HFFc6 (cell line): Measurements from ENCODE around the gene SH3D19. TPM values are rescaled to one million over a fixed set of nuclear protein-coding genes. Genes with fewer than 3 reads are reported as not detected.
"Not testable (repeated sequence)": the region's sequence is repeated elsewhere in the genome, so short reads cannot be mapped to it uniquely, and the experiment has no call there.

Experiments
- DNase-seq: peaks from one replicate; pipeline ENCODE4 v3.0.0-alpha.2; 2018
- H3K27ac Mint-ChIP-seq: 2 replicates; pipeline ENCODE4 v1.8.0; 2020; ENCODE audit warnings: mild to moderate bottlenecking, mixed read lengths
- H3K27me3 Mint-ChIP-seq: 2 replicates; pipeline ENCODE4 v1.8.0; 2021; ENCODE audit warnings: mild to moderate bottlenecking, moderate library complexity, mixed read lengths; ENCODE audit not compliant: insufficient read depth
- H3K36me3 Mint-ChIP-seq: 2 replicates; pipeline ENCODE4 v1.8.0; 2021; ENCODE audit warnings: low read depth, mixed read lengths
- H3K4me1 Mint-ChIP-seq: 2 replicates; pipeline ENCODE4 v1.8.0; 2020; ENCODE audit warnings: low read depth, mixed read lengths
- H3K4me3 Mint-ChIP-seq: 2 replicates; pipeline ENCODE4 v1.8.0; 2020; ENCODE audit warnings: mild to moderate bottlenecking, moderate library complexity, mixed read lengths
- H3K9me3 Mint-ChIP-seq: 2 replicates; pipeline ENCODE4 v1.8.0; 2020; ENCODE audit warnings: mild to moderate bottlenecking, mixed read lengths
- CTCF ChIP-seq: fragments of 200-600 bp; sonication (generic); IDR thresholded peaks from 2 replicates; pipeline ENCODE4 v1.5.0; 2021; ENCODE audit warnings: antibody characterized with exemption, mild to moderate bottlenecking
- total RNA-seq, 6 experiments: library from RNA; stranded (reverse); fragmentation: NEBNext Ultra II Directional; extraction: Animal tissue kit (Norgen Biotek cat#: 25700); gene quantifications; 2 replicates in 1 of 6; 3 replicates in 5 of 6; pipeline ENCODE4 v1.2.3, GENCODE V29; 2021

The SH3D19 gene
- total RNA-seq, 6 experiments from 2014 or later, result 40.2 to 52.9 (median 51.0) TPM

DNA sequence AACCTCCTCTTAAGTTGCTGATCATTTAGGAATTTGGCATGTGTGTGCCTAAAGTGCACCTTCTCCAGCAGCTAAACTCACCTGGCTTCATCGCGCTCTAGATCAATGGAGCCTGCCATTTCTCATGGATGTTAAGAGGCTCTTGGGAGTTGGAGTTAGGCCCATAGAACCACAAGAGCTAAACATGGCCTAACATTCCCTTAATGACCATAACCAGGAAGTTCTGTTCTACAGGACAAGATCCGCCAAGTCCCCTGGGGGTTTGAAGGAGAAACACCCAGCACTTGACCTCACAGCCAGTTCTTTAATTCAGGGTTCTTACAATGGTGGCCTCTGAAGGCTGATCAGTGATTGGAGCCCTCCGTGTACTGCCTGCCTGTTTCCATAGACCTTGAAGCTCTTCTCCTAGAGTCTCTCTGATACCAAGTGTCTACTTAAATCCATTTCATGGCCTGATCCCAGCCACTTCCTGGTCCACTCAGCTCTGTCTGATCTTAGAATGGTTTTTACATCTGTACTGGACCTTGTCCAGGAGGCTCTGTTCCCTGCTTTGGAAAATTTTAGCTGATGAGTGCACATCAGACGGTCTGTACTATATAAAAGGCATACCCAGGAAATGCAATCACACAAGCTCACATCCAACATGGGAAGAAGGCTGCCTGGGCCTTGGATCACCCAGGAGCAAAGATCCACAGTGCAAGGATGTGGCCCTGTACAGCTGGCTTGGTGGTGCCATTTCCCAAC is 180.9 kb downstream of the SH3D19 start:
- peaks cover 3% of the 10 kb centered on the region; the same call in 1 of the 2 replicates for H3K27me3 Mint-ChIP-seq
- H3K4me3 Mint-ChIP-seq, result no peak overlapping the region
- H3K27ac Mint-ChIP-seq, result no peak overlapping the region
- peaks cover 52% of the 10 kb centered on the region for H3K36me3 Mint-ChIP-seq
- H3K9me3 Mint-ChIP-seq, result no peaks in the 10 kb centered on the region
- no peak for TF ChIP-seq CTCF
- no peaks in the 10 kb centered on the region for H3K4me1 Mint-ChIP-seq
- DNase-seq, result no peak

- no peak for DNase-seq
- Mint-ChIP-seq H3K36me3 (peaks cover 49% of the 10 kb centered on the region), H3K27ac (no peak overlapping the region), H3K27me3 (peaks cover 3% of the 10 kb centered on the region; the same call in 1 of the 2 replicates), H3K4me1 (no peaks in the 10 kb centered on the region), H3K4me3 (no peak overlapping the region), H3K9me3 (no peaks in the 10 kb centered on the region)
- no peak for TF ChIP-seq CTCF
These were observed 181.6 kb downstream of the SH3D19 start for GRCh38 chr4:151143811-151144210.

DNA sequence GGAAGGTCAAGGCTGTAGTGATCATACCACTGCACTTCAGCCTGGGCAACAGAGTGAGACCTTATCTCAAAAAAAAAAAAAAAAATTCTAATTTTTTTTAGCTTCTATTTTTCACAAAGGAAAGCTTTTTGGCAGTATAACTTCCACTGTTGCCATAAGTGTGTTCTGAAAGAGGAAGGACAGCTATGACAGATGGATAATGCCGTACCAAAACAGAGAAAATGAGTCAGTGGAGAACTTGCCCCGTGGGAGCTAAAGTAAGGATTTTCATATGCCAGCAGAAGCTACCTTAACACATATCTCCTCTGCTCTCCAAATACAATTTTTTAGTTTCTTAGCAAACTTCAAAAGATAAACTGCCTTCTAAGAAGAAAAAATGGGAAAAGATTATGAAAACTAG is 182.2 kb downstream of the SH3D19 start:
- Mint-ChIP-seq H3K9me3 (no peaks in the 10 kb centered on the region), H3K4me1 (no peaks in the 10 kb centered on the region), H3K27me3 (peaks cover 3% of the 10 kb centered on the region; the same call in 1 of the 2 replicates), H3K4me3 (no peak overlapping the region), H3K27ac (no peak overlapping the region), H3K36me3 (peaks cover 47% of the 10 kb centered on the region)
- no peak for DNase-seq
- TF ChIP-seq CTCF, result no peak

DNA sequence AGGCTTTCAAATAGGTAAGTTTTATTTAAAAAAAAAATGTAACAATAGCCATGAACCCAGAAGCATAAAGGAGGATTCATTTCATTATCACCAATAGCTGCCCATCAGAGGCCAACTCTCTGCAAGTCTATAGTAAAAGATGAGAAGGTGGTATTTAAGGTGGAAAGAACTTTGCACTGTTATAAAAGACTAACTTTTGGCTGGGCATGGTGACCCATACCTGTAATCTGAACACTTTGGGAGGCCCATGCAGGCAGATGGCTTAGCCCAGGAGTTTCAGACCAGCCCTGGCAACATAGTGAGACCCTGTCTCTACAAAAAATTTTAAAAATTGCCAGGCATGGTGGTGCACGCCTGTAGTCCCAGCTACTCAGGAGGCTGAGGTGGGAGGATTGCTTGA is 182.6 kb downstream of the SH3D19 start:
- DNase-seq, result no peak
- peaks cover 43% of the 10 kb centered on the region for H3K36me3 Mint-ChIP-seq
- H3K4me1 Mint-ChIP-seq, result no peaks in the 10 kb centered on the region
- no peaks in the 10 kb centered on the region for H3K9me3 Mint-ChIP-seq
- H3K27ac Mint-ChIP-seq, result no peak overlapping the region
- no peak for TF ChIP-seq CTCF
- peaks cover 3% of the 10 kb centered on the region; the same call in 1 of the 2 replicates for H3K27me3 Mint-ChIP-seq
- H3K4me3 Mint-ChIP-seq, result no peak overlapping the region

GRCh38 chr4:151139814-151140213 is 185.6 kb downstream of the SH3D19 start:
- Mint-ChIP-seq H3K36me3 (peaks cover 30% of the 10 kb centered on the region), H3K27me3 (no peaks in the 10 kb centered on the region), H3K4me1 (no peaks in the 10 kb centered on the region), H3K9me3 (no peaks in the 10 kb centered on the region), H3K4me3 (no peak overlapping the region), H3K27ac (no peak overlapping the region)
- no peak for DNase-seq
- no peak for TF ChIP-seq CTCF

DNA sequence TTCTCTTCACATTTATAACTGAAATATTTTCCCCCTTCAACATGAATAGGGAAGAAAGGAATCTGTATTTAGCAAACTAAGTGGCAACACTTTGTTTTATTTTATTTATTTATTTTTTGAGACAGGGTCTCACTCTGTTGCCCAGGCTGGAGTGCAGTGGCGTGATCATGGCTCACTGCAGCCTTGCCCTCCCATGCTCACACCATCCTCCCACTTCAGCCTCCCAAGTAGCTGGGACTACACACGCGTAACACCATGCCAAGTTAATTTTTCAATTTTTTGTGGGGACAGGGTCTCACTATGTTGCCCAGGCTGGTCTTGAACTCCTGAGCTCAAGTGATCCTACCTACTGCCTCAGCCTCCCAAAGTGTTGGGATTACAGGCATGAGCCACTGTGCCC is 189.4 kb downstream of the SH3D19 start:
- H3K9me3 Mint-ChIP-seq, H3K27ac Mint-ChIP-seq, H3K36me3 Mint-ChIP-seq, H3K4me1 Mint-ChIP-seq, H3K27me3 Mint-ChIP-seq, DNase-seq, H3K4me3 Mint-ChIP-seq: not testable (repeated sequence)
